IMR-90 (cell line): ENCODE results near the gene STON2. TPM values are rescaled to one million over a fixed set of nuclear protein-coding genes. Genes with fewer than 3 reads are reported as not detected.

Experiments used
- ATAC-seq: fragments of 200-7000 bp; cut with Tn5 transposase; 2 replicates; pipeline ENCODE4 v1.9.1; 2020; ENCODE audit warnings: low read depth, mild to moderate bottlenecking, moderate library complexity
- BruUV-seq: library from RNA; stranded (reverse); fragments of 400-500 nt; replicated peaks from 2 replicates; lab custom pipeline; 2021; lab: Mats Ljungman, UMichigan
- CTCF ChIA-PET: fragments of 300-600 bp; formaldehyde crosslinking; extraction: SDS; loops from one replicate; lab custom pipeline; 2021; ENCODE audit warnings: antibody characterized with exemption; lab: Yijun Ruan, JAX
- POLR2A ChIA-PET: fragments of 300-600 bp; sonication (Branson Sonifier 250); formaldehyde crosslinking; loops from one replicate; lab custom pipeline; 2022; ENCODE audit warnings: antibody characterized with exemption; ENCODE audit not compliant: unreplicated experiment; lab: Charles Lee
- DNase-seq: peaks from one replicate; pipeline ENCODE4 v3.0.0; 2013
- H2AFZ ChIP-seq: replicated peaks from 2 replicates; pipeline ENCODE3; 2013; ENCODE audit warnings: low read length, mild to moderate bottlenecking; ENCODE audit not compliant: poor library complexity
- H2AK5ac ChIP-seq: 2 replicates; pipeline ENCODE4 v1.6.1; 2013; ENCODE audit warnings: low read depth, low read length, inconsistent platforms
- H2AK9ac ChIP-seq: replicated peaks from 2 replicates; pipeline ENCODE3; 2013; ENCODE audit warnings: mild to moderate bottlenecking, low read depth, low read length, moderate library complexity; ENCODE audit not compliant: poor library complexity
- H2BK120ac ChIP-seq: 2 replicates; pipeline ENCODE4 v1.6.1; 2013; ENCODE audit warnings: low read depth, low read length, inconsistent platforms
- H2BK15ac ChIP-seq: 3 replicates; pipeline ENCODE4 v1.6.1; 2013; ENCODE audit warnings: low read depth, low read length, inconsistent platforms
- H2BK20ac ChIP-seq: 2 replicates; pipeline ENCODE4 v1.6.1; 2013; ENCODE audit warnings: low read depth, mild to moderate bottlenecking, inconsistent platforms, low read length, moderate library complexity
- H2BK5ac ChIP-seq: 2 replicates; pipeline ENCODE4 v1.6.1; 2013; ENCODE audit warnings: mild to moderate bottlenecking, low read depth, low read length, inconsistent platforms; ENCODE audit not compliant: poor library complexity, severe bottlenecking
- H3K14ac ChIP-seq: replicated peaks from 2 replicates; pipeline ENCODE4 v1.6.1; 2013; ENCODE audit warnings: low read depth, low read length, inconsistent platforms
- H3K18ac ChIP-seq: 2 replicates; pipeline ENCODE4 v1.6.1; 2013; ENCODE audit warnings: low read depth, low read length, control low read depth
- H3K23ac ChIP-seq: 2 replicates; pipeline ENCODE4 v1.6.1; 2013; ENCODE audit warnings: low read depth, low read length, inconsistent platforms
- H3K27ac ChIP-seq: 2 replicates; pipeline ENCODE4 v1.5.1; 2013; ENCODE audit warnings: mild to moderate bottlenecking, control low read depth, low read length; ENCODE audit not compliant: insufficient read depth
- H3K27me3 ChIP-seq: 2 replicates; pipeline ENCODE4 v1.6.1; 2013; ENCODE audit warnings: low read length; ENCODE audit not compliant: control insufficient read depth, insufficient read depth
- H3K36me3 ChIP-seq: 2 replicates; pipeline ENCODE4 v1.6.1; 2013; ENCODE audit warnings: low read length, mixed read lengths; ENCODE audit not compliant: control insufficient read depth, insufficient read depth
- H3K4ac ChIP-seq: 2 replicates; pipeline ENCODE4 v1.6.1; 2013; ENCODE audit warnings: low read depth, low read length, inconsistent platforms
- H3K4me1 ChIP-seq: 2 replicates; pipeline ENCODE4 v1.6.1; 2013; ENCODE audit warnings: low read length, mixed read lengths; ENCODE audit not compliant: control insufficient read depth, insufficient read depth
- H3K4me2 ChIP-seq: 2 replicates; pipeline ENCODE4 v1.6.1; 2013; ENCODE audit warnings: low read depth, mild to moderate bottlenecking, control low read depth, low read length, moderate library complexity
- H3K4me3 ChIP-seq: 2 replicates; pipeline ENCODE4 v1.5.1; 2013; ENCODE audit warnings: low read depth, mild to moderate bottlenecking, control low read depth, low read length, moderate library complexity; ENCODE audit not compliant: insufficient read depth
- H3K56ac ChIP-seq: 2 replicates; pipeline ENCODE4 v1.6.1; 2013; ENCODE audit warnings: low read length, inconsistent platforms; ENCODE audit not compliant: insufficient read depth; ENCODE audit errors: extremely low read depth
- H3K79me1 ChIP-seq, 2 experiments: 2 replicates each; pipeline ENCODE4 v1.6.1; 2013; ENCODE audit warnings: low read length in 2 of 2, inconsistent platforms in 1 of 2, low read depth in 1 of 2
- H3K9ac ChIP-seq: 2 replicates; pipeline ENCODE4 v1.6.1; 2013; ENCODE audit warnings: low read depth, low read length, control low read depth
- H3K9me1 ChIP-seq: 2 replicates; pipeline ENCODE4 v1.6.1; 2013; ENCODE audit warnings: low read length, inconsistent platforms; ENCODE audit not compliant: insufficient read depth
- H3K9me3 ChIP-seq: 2 replicates; pipeline ENCODE4 v1.6.1; 2013; ENCODE audit warnings: low read length; ENCODE audit not compliant: control insufficient read depth, insufficient read depth
- H4K20me1 ChIP-seq: 2 replicates; pipeline ENCODE4 v1.6.1; 2013; ENCODE audit warnings: low read length, inconsistent platforms; ENCODE audit not compliant: insufficient read depth
- H4K5ac ChIP-seq: 2 replicates; pipeline ENCODE4 v1.6.1; 2013; ENCODE audit warnings: mild to moderate bottlenecking, low read depth, low read length, control low read depth
- H4K8ac ChIP-seq, 2 experiments: 2 replicates each; pipeline ENCODE4 v1.6.1; 2013; ENCODE audit warnings: low read depth in 2 of 2, low read length in 2 of 2, control low read depth in 1 of 2, inconsistent platforms in 1 of 2
- H4K91ac ChIP-seq: 2 replicates; pipeline ENCODE4 v1.6.1; 2013; ENCODE audit warnings: low read depth, low read length, inconsistent platforms; ENCODE audit not compliant: insufficient read depth
- BHLHE40 ChIP-seq: fragments of 150-350 bp; IDR thresholded peaks from 2 replicates; pipeline ENCODE4 v1.6.1; 2016; ENCODE audit warnings: mild to moderate bottlenecking, low read depth, low read length
- POLR2A ChIP-seq: IDR thresholded peaks from 2 replicates; pipeline ENCODE4 v1.6.1; 2012; ENCODE audit warnings: mild to moderate bottlenecking, low read depth, low read length
- RAD21 ChIP-seq: IDR thresholded peaks from 2 replicates; pipeline ENCODE4 v1.6.1; 2012; ENCODE audit warnings: low read length, improper control_type of control experiment
- RFX5 ChIP-seq: IDR thresholded peaks from 2 replicates; pipeline ENCODE4 v1.8.0; 2012; ENCODE audit warnings: low read depth, mild to moderate bottlenecking, low read length, moderate library complexity
- WGBS, 2 experiments: methylation state at CpG; one replicate each; pipeline versions ENCODE4 v1.1.5 to v1.1.7; 2013; ENCODE audit warnings: missing lambda C conversion rate in 2 of 2; ENCODE audit not compliant: insufficient read length in 1 of 2; ENCODE audit errors: extremely low coverage in 2 of 2; 5-methylcytosine and 5-hydroxymethylcytosine counted together
- dilution Hi-C: fragments of 300-500 bp; cut with HindIII; formaldehyde crosslinking; loops from one replicate; pipeline ENCODE4 v1.14.3; 2018; ENCODE audit warnings: low sequenced_read_pairs; ENCODE audit not compliant: unreplicated experiment
- in situ Hi-C: fragments of 300-500 bp; cut with MboI; formaldehyde crosslinking; loops from 3 replicates; pipeline ENCODE4 v1.14.3; 2019; ENCODE audit warnings: low sequenced_read_pairs, inconsistent platforms, mixed read lengths
- intact Hi-C: fragments of 100-400 bp; cut with micrococcal nuclease; formaldehyde crosslinking; loops from 2 replicates; pipeline ENCODE4 v1.10.0; 2022
- polyA plus RNA-seq, 3 experiments: library from polyadenylated mRNA; depleted of rRNA; stranded (reverse); fragments of >200 nt; gene quantifications; 2 replicates each; pipeline ENCODE4 v1.2.3, GENCODE V29; 2012; ENCODE audit warnings: low replicate concordance in 1 of 3
- total RNA-seq: library from RNA; depleted of rRNA; stranded (reverse); fragments of >200 nt; gene quantifications from 2 replicates; pipeline ENCODE4 v1.2.3, GENCODE V29; 2012
- TF ChIP-seq, protein P1 (sequence below): fragments of 150-350 bp; IDR thresholded peaks from 2 replicates; pipeline ENCODE4 v1.6.1; 2017; ENCODE audit warnings: mild to moderate bottlenecking, antibody characterized with exemption, low read length, low read depth

STON2 gene
- total and polyA plus RNA-seq, 2 of the 4 experiments (the other 2 are of a cell fraction): not detected

GRCh38 chr14:81433378-81433777 is 33.3 kb upstream of the STON2 start:
- no peak overlapping the region for H3K18ac ChIP-seq
- H3K79me1 ChIP-seq: no peaks in the 10 kb centered on the region
- no peak overlapping the region for H3K4ac ChIP-seq
- no peak overlapping the region for H2BK15ac ChIP-seq
- H3K27me3 ChIP-seq: peaks cover 46% of the 10 kb centered on the region
- ChIA-PET CTCF (no interaction called here), POLR2A (no interaction called here)
- ATAC-seq (no peak), DNase-seq (no peak)
- no peak overlapping the region for H2AK5ac ChIP-seq
- no peak overlapping the region for H4K91ac ChIP-seq
- H2BK5ac ChIP-seq: no peak overlapping the region
- H3K36me3 ChIP-seq: no peaks in the 10 kb centered on the region
- no TSS peak for BruUV-seq
- TF ChIP-seq, protein P1, sequence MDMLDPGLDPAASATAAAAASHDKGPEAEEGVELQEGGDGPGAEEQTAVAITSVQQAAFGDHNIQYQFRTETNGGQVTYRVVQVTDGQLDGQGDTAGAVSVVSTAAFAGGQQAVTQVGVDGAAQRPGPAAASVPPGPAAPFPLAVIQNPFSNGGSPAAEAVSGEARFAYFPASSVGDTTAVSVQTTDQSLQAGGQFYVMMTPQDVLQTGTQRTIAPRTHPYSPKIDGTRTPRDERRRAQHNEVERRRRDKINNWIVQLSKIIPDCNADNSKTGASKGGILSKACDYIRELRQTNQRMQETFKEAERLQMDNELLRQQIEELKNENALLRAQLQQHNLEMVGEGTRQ: no peak
- TF ChIP-seq RFX5: no peak
- TF ChIP-seq BHLHE40: no peak
- TF ChIP-seq RAD21: no peak
- TF ChIP-seq POLR2A: no peak
- peak overlapping the region; percentile 48 for H2AK9ac ChIP-seq
- no peak overlapping the region for H3K27ac ChIP-seq
- no peaks in the 10 kb centered on the region; the same call in 1 of the 2 replicates for H3K4me1 ChIP-seq
- intact Hi-C loops (no loop called here), dilution Hi-C loops (no loop called here), in situ Hi-C loops (no loop called here)
- H2BK20ac ChIP-seq: no peak overlapping the region
- H3K9ac ChIP-seq: no peak overlapping the region
- no peak overlapping the region for H3K56ac ChIP-seq
- H2AFZ ChIP-seq: no peak overlapping the region
- H3K9me3 ChIP-seq: no peaks in the 10 kb centered on the region
- no peak overlapping the region for H4K5ac ChIP-seq
- no peak overlapping the region for H3K14ac ChIP-seq
- H3K23ac ChIP-seq: no peak overlapping the region; the same call in 1 of the 2 replicates
- WGBS, 2 experiments: 21% methylated on average over 2 of the region's 2 CpGs; no CpG with 5 or more reads in 1 of the 2 experiments
- no peaks in the 10 kb centered on the region for H4K20me1 ChIP-seq
- H4K8ac ChIP-seq: no peak overlapping the region
- no peaks in the 10 kb centered on the region for H3K9me1 ChIP-seq
- no peak overlapping the region for H3K4me2 ChIP-seq
- H3K4me3 ChIP-seq: no peak overlapping the region
- no peak overlapping the region for H2BK120ac ChIP-seq
